K562 (cell line): ENCODE data around the gene SNTG2. TPM values are rescaled to one million over a fixed set of nuclear protein-coding genes. Genes with fewer than 3 reads are reported as not detected.

Source experiments
- ATAC-seq: fragments of 200-7000 bp; cut with Tn5 transposase; 3 replicates; pipeline ENCODE4 v1.9.1; 2020; ENCODE audit warnings: moderate library complexity
- BruUV-seq: library from RNA; stranded (reverse); fragments of 400-500 nt; replicated peaks from 2 replicates; lab custom pipeline; 2021; lab: Mats Ljungman, UMichigan
- CTCF ChIA-PET: fragments of 300-600 bp; formaldehyde crosslinking; extraction: SDS; loops from one replicate; lab custom pipeline; 2021; ENCODE audit warnings: low intra/inter-chr PET ratio; lab: Yijun Ruan, JAX
- POLR2A ChIA-PET: fragments of 300-600, 350-650 bp; sonication (Branson Sonifier 250); formaldehyde crosslinking; extraction: SDS; loops from one replicate; lab custom pipeline; 2021; ENCODE audit warnings: antibody characterized with exemption, inconsistent platforms; lab: Yijun Ruan, JAX
- DNase-seq, 4 experiments: peaks; one replicate each; pipeline versions ENCODE4 v3.0.0 to v3.0.0-alpha.2; 2011 to 2018; ENCODE audit warnings: low spot score in 3 of 4, mixed read lengths in 3 of 4; ENCODE audit errors: extremely low read depth in 1 of 4
- FAIRE-seq: peaks from 2 replicates; lab custom pipeline; 2011; peaks lifted over from hg19 to GRCh38; lab: Jason Lieb, UNC
- H2AFZ ChIP-seq: 2 replicates; pipeline ENCODE4 v1.6.0; 2011; ENCODE audit warnings: low read depth, low read length, control low read depth, inconsistent platforms
- H3K27ac ChIP-seq: fragments of 200-600 bp; 3 replicates; pipeline ENCODE4 v1.8.0; 2011; ENCODE audit warnings: low read depth, mild to moderate bottlenecking, control low read depth, inconsistent platforms, low read length, moderate library complexity, mixed read lengths; ENCODE audit errors: extremely low read depth
- H3K27me3 ChIP-seq, 2 experiments: fragments of 300-600 bp in 1 of 2; 2 replicates in 1 of 2; 3 replicates in 1 of 2; pipeline versions ENCODE4 v1.6.0 to v1.8.0; 2011; ENCODE audit warnings: inconsistent platforms in 2 of 2, low read length in 2 of 2, mild to moderate bottlenecking in 1 of 2, mixed read lengths in 1 of 2, moderate library complexity in 1 of 2; ENCODE audit not compliant: control insufficient read depth in 2 of 2, insufficient read depth in 2 of 2
- H3K36me3 ChIP-seq: fragments of 300-600 bp; 3 replicates; pipeline ENCODE4 v1.8.0; 2011; ENCODE audit warnings: mild to moderate bottlenecking, low read length, inconsistent platforms; ENCODE audit not compliant: control insufficient read depth, insufficient read depth
- H3K4me1 ChIP-seq, 2 experiments: fragments of 200-600 bp in 1 of 2; replicated peaks in 1 of 2; 2 replicates in 1 of 2; 3 replicates in 1 of 2; pipeline versions ENCODE4 v1.5.1 to v1.8.0; 2011; ENCODE audit warnings: inconsistent platforms in 2 of 2, low read length in 2 of 2, mild to moderate bottlenecking in 1 of 2, mixed read lengths in 1 of 2, moderate library complexity in 1 of 2; ENCODE audit not compliant: control insufficient read depth in 2 of 2, insufficient read depth in 2 of 2
- H3K4me2 ChIP-seq: 2 replicates; pipeline ENCODE4 v1.6.1; 2011; ENCODE audit warnings: low read length, control low read depth, inconsistent platforms, mixed read lengths; ENCODE audit not compliant: insufficient read depth
- H3K4me3 ChIP-seq: fragments of 200-600 bp; sonication (generic), shearing (Covaris generic); 2 replicates; pipeline ENCODE4 v1.5.1; 2016; ENCODE audit warnings: control low read depth, inconsistent platforms
- H3K79me2 ChIP-seq: fragments of 200-600 bp; 3 replicates; pipeline ENCODE4 v1.8.0; 2011; ENCODE audit warnings: low read length, inconsistent platforms; ENCODE audit not compliant: control insufficient read depth, insufficient read depth
- H3K9ac ChIP-seq, 2 experiments: 2 replicates each; pipeline versions ENCODE4 v1.6.0 to v1.6.1; 2011; ENCODE audit warnings: low read depth in 2 of 2, low read length in 2 of 2, control low read depth in 1 of 2, inconsistent platforms in 1 of 2, mild to moderate bottlenecking in 1 of 2, mixed read lengths in 1 of 2; ENCODE audit not compliant: insufficient read depth in 1 of 2
- H3K9me1 ChIP-seq: one replicate; pipeline ENCODE4 v1.6.0; 2011; ENCODE audit warnings: inconsistent platforms, mild to moderate bottlenecking, low read length, moderate library complexity; ENCODE audit not compliant: control insufficient read depth, insufficient read depth
- H3K9me3 ChIP-seq: replicated peaks from 2 replicates; pipeline ENCODE4 v1.5.1; 2011; ENCODE audit warnings: low read depth, low read length, inconsistent platforms; ENCODE audit not compliant: control insufficient read depth, insufficient read depth
- H4K20me1 ChIP-seq: replicated peaks from 2 replicates; pipeline ENCODE4 v1.6.1; 2011; ENCODE audit warnings: low read length, inconsistent platforms, mixed read lengths; ENCODE audit not compliant: control insufficient read depth, insufficient read depth
- ARID2 ChIP-seq: fragments of 450-650 bp; IDR thresholded peaks from 2 replicates; pipeline ENCODE4 v1.6.1; 2017; ENCODE audit warnings: antibody characterized with exemption, mild to moderate bottlenecking
- ATF2 ChIP-seq: sonication (generic); formaldehyde crosslinking; IDR thresholded peaks from 2 replicates; pipeline ENCODE4 v1.8.1; 2022; ENCODE audit warnings: missing genetic modification reagents
- HNRNPL ChIP-seq: fragments of 200-400 bp; formaldehyde crosslinking; IDR thresholded peaks from 2 replicates; pipeline ENCODE4 v1.6.1; 2017; ENCODE audit warnings: low read depth, mild to moderate bottlenecking, low read length
- MXD1 ChIP-seq: fragments of 250-450 bp; sonication (Bioruptor Pico); IDR thresholded peaks from 2 replicates; pipeline ENCODE4 v1.8.0; 2021; ENCODE audit warnings: borderline replicate concordance, mild to moderate bottlenecking, moderate library complexity; ENCODE audit not compliant: poor library complexity, severe bottlenecking
- PPARD ChIP-seq: fragments of 250-450 bp; sonication (Bioruptor Pico); IDR thresholded peaks from 2 replicates; pipeline ENCODE4 v1.8.0; 2022; ENCODE audit warnings: inconsistent platforms, mild to moderate bottlenecking, moderate library complexity
- RBM22 ChIP-seq: fragments of 200-400 bp; formaldehyde crosslinking; IDR thresholded peaks from 2 replicates; pipeline ENCODE4 v1.6.1; 2018; ENCODE audit warnings: low read length, low read depth; ENCODE audit not compliant: poor library complexity, severe bottlenecking
- RCOR1 ChIP-seq, 2 experiments: IDR thresholded peaks; 2 replicates each; pipeline ENCODE4 v1.6.1; 2012; ENCODE audit warnings: low read depth in 2 of 2, low read length in 2 of 2, borderline replicate concordance in 1 of 2, improper control_type of control experiment in 1 of 2
- TEAD4 ChIP-seq, 2 experiments: sonication (generic) in 1 of 2; formaldehyde crosslinking in 1 of 2; IDR thresholded peaks; 2 replicates each; pipeline versions ENCODE4 v1.6.1 to v1.8.0; 2012 to 2022; ENCODE audit warnings: borderline replicate concordance in 1 of 2, inconsistent platforms in 1 of 2, low read length in 1 of 2, mild to moderate bottlenecking in 1 of 2, missing genetic modification reagents in 1 of 2
- ZFP30 ChIP-seq: fragments of 250-450 bp; sonication (Bioruptor Pico); IDR thresholded peaks from 2 replicates; pipeline ENCODE4 v1.8.0; 2022; ENCODE audit warnings: moderate library complexity, mild to moderate bottlenecking, inconsistent platforms, borderline replicate concordance
- ZFPM2 ChIP-seq: fragments of 250-450 bp; sonication (Bioruptor Pico); IDR thresholded peaks from 2 replicates; pipeline ENCODE4 v1.5.1; 2022; ENCODE audit warnings: mild to moderate bottlenecking
- ZNF316 ChIP-seq: fragments of 450-650 bp; IDR thresholded peaks from 2 replicates; pipeline ENCODE4 v1.6.1; 2016
- ZNF830 ChIP-seq: fragments of 250-450 bp; sonication (Bioruptor Pico); IDR thresholded peaks from 2 replicates; pipeline ENCODE4 v1.5.0; 2021; ENCODE audit warnings: mild to moderate bottlenecking
- WGBS: fragments of 100-300 bp; shearing (Covaris generic); methylation state at CpG from one replicate; pipeline ENCODE4 v1.1.6; 2016; ENCODE audit warnings: low coverage, mixed read lengths; ENCODE audit not compliant: insufficient coverage; ENCODE audit errors: missing lambda C conversion rate; 5-methylcytosine and 5-hydroxymethylcytosine counted together
- in situ Hi-C: fragments of 300-500 bp; cut with MboI; formaldehyde crosslinking; loops from 4 replicates; pipeline ENCODE4 v1.15.0; 2018; ENCODE audit warnings: inconsistent platforms, mixed read lengths
- intact Hi-C: fragments of 100-400 bp; cut with micrococcal nuclease; formaldehyde crosslinking; loops from 2 replicates; pipeline ENCODE4 v1.14.2; 2022
- polyA plus RNA-seq, 8 experiments: library from polyadenylated mRNA; depleted of rRNA in 4 of 8; stranded (reverse) in 5 of 8; unstranded in 3 of 8; fragments of >200 nt; fragmentation: Nextera tagmentation in 2 of 8; fragmentation: Illumina TruSeq in 1 of 8; extraction: Ambion mirVana in 2 of 8; extraction: Trizol in 1 of 8; gene quantifications; 2 replicates each; pipeline versions ENCODE4 v1.2.1 to v1.2.3, GENCODE V29; 2011 to 2014; ENCODE audit warnings: inconsistent platforms in 1 of 8, missing spikeins in 1 of 8
- total RNA-seq, 7 experiments: library from RNA; depleted of rRNA in 6 of 7; stranded (reverse); fragments of >200 nt in 6 of 7; fragmentation: Illumina TruSeq in 2 of 7; extraction: Trizol in 2 of 7; gene quantifications; 2 replicates each; pipeline versions ENCODE4 v1.2.1 to v1.2.3, GENCODE V29; 2011 to 2021; ENCODE audit warnings: low replicate concordance in 1 of 7
- TF ChIP-seq, protein P1 (sequence below): sonication (generic); formaldehyde crosslinking; IDR thresholded peaks from 2 replicates; pipeline ENCODE4 v1.8.1; 2023; ENCODE audit warnings: mild to moderate bottlenecking, missing genetic modification reagents, moderate library complexity
- TF ChIP-seq, protein P2 (sequence below): sonication (generic); formaldehyde crosslinking; IDR thresholded peaks from 2 replicates; pipeline ENCODE4 v1.8.0; 2022; ENCODE audit warnings: mild to moderate bottlenecking, missing genetic modification reagents

The SNTG2 gene
- total and polyA plus RNA-seq, 9 of the 15 experiments (the other 6 are each of a cell fraction or from before 2014, with no cell fraction given): not detected

DNA sequence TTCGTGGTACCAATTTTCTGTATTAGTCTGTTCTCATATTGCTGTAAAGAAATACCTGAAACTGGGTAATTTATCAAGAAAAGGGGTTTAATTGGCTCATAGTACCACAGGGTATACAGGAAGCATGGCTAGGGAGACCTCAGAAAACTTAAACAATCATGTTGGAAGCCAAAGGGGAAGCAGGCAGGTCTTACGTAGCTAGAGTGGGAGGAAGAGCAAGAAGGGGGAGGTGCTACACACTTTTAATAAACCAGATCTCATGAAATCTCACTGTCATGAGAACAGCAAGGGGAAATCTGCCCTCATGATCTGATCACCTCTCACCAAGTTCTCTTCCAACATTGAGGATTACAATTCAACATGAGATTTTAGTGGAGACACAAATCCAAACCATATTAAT, 235.8 kb downstream of the SNTG2 start:
- POLR2A ChIA-PET: no interaction called here
- Histone ChIP-seq H3K9ac (no peak overlapping the region), H3K9me3 (no peaks in the 10 kb centered on the region), H3K27me3 (no peaks in the 10 kb centered on the region), H3K4me1 (no peaks in the 10 kb centered on the region), H3K27ac (no peak overlapping the region), H3K4me3 (no peak overlapping the region), H4K20me1 (no peaks in the 10 kb centered on the region), H3K9me1 (no peaks in the 10 kb centered on the region), H2AFZ (no peak overlapping the region), H3K36me3 (no peaks in the 10 kb centered on the region), H3K79me2 (no peaks in the 10 kb centered on the region), H3K4me2 (no peak overlapping the region)
- BruUV-seq: no TSS peak
- in situ Hi-C loops: no loop called here
- FAIRE-seq: no peak
- no peak for ATAC-seq
- 0% methylated on average over 2 of the region's 2 CpGs for WGBS
- CTCF ChIA-PET: no interaction called here
- DNase-seq: no peak
- intact Hi-C loops: no loop called here
- TF ChIP-seq, protein P1, sequence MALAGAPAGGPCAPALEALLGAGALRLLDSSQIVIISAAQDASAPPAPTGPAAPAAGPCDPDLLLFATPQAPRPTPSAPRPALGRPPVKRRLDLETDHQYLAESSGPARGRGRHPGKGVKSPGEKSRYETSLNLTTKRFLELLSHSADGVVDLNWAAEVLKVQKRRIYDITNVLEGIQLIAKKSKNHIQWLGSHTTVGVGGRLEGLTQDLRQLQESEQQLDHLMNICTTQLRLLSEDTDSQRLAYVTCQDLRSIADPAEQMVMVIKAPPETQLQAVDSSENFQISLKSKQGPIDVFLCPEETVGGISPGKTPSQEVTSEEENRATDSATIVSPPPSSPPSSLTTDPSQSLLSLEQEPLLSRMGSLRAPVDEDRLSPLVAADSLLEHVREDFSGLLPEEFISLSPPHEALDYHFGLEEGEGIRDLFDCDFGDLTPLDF (CRISPR knock-in tag): no peak
- TF ChIP-seq HNRNPL (no peak), ZFP30 (CRISPR knock-in tag) (no peak), RBM22 (no peak), TEAD4 (IDR thresholded peaks at IDR 0.05; ENCODE audit: low read length) (no peak), TEAD4 (CRISPR knock-in tag; IDR thresholded peaks at IDR 0.05; ENCODE audit: borderline replicate concordance) (no peak), ARID2 (no peak), ZNF830 (no peak), ZFPM2 (CRISPR knock-in tag) (no peak), MXD1 (no peak), ZNF316 (no peak), ATF2 (no peak), RCOR1 (IDR thresholded peaks at IDR 0.05; ENCODE audit: borderline replicate concordance in 1 of 2, low read depth in 2 of 2, low read length in 2 of 2) (no peak), PPARD (CRISPR knock-in tag) (no peak)
- TF ChIP-seq, protein P2, sequence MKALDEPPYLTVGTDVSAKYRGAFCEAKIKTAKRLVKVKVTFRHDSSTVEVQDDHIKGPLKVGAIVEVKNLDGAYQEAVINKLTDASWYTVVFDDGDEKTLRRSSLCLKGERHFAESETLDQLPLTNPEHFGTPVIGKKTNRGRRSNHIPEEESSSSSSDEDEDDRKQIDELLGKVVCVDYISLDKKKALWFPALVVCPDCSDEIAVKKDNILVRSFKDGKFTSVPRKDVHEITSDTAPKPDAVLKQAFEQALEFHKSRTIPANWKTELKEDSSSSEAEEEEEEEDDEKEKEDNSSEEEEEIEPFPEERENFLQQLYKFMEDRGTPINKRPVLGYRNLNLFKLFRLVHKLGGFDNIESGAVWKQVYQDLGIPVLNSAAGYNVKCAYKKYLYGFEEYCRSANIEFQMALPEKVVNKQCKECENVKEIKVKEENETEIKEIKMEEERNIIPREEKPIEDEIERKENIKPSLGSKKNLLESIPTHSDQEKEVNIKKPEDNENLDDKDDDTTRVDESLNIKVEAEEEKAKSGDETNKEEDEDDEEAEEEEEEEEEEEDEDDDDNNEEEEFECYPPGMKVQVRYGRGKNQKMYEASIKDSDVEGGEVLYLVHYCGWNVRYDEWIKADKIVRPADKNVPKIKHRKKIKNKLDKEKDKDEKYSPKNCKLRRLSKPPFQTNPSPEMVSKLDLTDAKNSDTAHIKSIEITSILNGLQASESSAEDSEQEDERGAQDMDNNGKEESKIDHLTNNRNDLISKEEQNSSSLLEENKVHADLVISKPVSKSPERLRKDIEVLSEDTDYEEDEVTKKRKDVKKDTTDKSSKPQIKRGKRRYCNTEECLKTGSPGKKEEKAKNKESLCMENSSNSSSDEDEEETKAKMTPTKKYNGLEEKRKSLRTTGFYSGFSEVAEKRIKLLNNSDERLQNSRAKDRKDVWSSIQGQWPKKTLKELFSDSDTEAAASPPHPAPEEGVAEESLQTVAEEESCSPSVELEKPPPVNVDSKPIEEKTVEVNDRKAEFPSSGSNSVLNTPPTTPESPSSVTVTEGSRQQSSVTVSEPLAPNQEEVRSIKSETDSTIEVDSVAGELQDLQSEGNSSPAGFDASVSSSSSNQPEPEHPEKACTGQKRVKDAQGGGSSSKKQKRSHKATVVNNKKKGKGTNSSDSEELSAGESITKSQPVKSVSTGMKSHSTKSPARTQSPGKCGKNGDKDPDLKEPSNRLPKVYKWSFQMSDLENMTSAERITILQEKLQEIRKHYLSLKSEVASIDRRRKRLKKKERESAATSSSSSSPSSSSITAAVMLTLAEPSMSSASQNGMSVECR (CRISPR knock-in tag): no peak
